IPS-18c (cell line): ENCODE results near the gene APOO.
A peak's percentile ranks its signal among the peaks of the same experiment; 100 is the strongest.
"Not testable (repeated sequence)": the region's sequence is repeated elsewhere in the genome, so short reads cannot be mapped to it uniquely, and the experiment has no call there.

ENCODE experiments used
- H3K4me3 ChIP-seq: 2 replicates; pipeline ENCODE4 v1.7.0; 2013; ENCODE audit warnings: low read depth, mild to moderate bottlenecking, low read length, moderate library complexity; ENCODE audit not compliant: insufficient read depth
- H3K9me3 ChIP-seq: one replicate; pipeline ENCODE4 v1.6.1; 2013; ENCODE audit warnings: mild to moderate bottlenecking, low read length, moderate library complexity; ENCODE audit not compliant: control insufficient read depth, insufficient read depth

The APOO gene

DNA sequence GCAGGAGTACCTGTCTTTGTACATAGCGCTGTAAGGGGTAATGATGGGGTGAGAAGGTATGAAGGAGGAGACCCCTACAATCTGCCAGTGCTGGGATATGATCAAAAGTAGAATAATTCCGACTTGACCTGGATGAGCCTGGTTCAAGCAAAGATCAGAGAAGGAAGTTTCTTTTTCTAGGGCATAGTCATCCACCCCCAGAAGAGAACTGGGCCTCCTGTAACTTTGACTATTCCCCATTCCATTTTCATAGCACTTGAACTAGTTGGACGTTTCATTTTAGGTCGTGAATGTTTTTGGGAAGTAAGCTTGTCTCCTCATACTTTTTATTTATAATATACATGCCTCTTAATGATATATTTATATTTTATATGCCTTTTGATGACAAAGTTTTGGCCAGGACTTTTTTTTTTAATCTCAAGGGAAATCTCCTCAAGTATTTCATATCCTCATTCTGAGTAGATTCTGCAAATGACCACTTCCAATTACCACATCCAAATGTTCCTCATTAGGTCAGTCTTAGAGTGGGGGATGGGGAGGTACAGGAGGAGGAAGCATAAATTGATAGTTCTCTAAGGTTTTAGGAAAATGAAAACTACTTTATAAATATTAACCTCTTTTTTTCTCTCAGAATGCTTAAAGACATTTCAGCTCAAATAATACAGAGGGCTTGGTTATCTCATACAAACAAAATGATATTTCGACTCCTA is 3.5 kb upstream of the APOO start:
- H3K9me3 ChIP-seq: peaks cover 2% of the 10 kb centered on the region
- no peak overlapping the region for H3K4me3 ChIP-seq

GRCh38 chrX:23908219-23909004 is 674 bp upstream of the APOO start:
- Histone ChIP-seq H3K4me3 (no peak overlapping the region), H3K9me3 (peaks cover 2% of the 10 kb centered on the region)

GRCh38 chrX:23907111-23907497 is 634 bp downstream of the APOO start:
- peak overlapping the region; percentile 81 for H3K4me3 ChIP-seq
- peaks cover 2% of the 10 kb centered on the region for H3K9me3 ChIP-seq

DNA sequence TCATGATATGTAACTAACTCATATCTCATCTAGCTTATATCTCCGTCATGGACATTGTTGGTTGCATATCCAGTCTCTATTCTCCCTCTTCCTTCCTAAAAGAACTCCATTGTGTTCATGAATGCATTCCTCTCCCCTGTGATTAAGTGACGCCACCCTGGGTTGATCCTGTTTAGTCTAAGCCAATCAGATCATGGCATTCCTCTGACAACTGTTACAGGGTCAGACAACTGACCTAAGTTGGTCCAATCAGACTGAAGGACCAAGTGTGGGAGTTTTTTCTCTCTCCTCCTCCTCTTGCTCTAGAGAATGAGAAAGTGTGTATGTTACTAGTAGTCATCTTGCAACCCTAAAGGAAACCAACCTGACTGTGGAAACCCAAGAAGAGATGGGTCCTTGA is 3.6 kb downstream of the APOO start:
- no peaks in the 10 kb centered on the region for H3K9me3 ChIP-seq
- no peak overlapping the region for H3K4me3 ChIP-seq

DNA sequence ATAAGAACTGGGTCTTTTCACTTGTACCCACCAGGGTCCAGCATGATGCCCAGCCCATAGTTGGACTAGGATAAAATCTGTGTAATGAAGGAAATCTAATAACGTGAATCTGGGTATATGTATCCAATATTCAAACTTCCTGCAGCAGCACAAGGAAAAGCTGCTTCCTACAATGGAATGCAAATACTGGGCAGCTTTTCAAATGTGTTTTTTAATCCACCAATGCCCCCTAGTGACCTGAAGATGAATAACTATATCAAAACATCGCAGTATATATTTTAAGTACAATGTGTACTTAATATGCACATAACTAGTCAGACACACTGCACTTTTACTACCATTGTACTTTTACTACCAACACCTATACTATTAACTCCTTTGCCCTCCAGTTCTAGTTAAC is 5.3 kb downstream of the APOO start:
- Histone ChIP-seq H3K4me3 (no peak overlapping the region), H3K9me3 (no peaks in the 10 kb centered on the region)

- Histone ChIP-seq H3K9me3 (no peaks in the 10 kb centered on the region), H3K4me3 (no peak overlapping the region)
These were observed 5.9 kb downstream of the APOO start for GRCh38 chrX:23901805-23902204.

DNA sequence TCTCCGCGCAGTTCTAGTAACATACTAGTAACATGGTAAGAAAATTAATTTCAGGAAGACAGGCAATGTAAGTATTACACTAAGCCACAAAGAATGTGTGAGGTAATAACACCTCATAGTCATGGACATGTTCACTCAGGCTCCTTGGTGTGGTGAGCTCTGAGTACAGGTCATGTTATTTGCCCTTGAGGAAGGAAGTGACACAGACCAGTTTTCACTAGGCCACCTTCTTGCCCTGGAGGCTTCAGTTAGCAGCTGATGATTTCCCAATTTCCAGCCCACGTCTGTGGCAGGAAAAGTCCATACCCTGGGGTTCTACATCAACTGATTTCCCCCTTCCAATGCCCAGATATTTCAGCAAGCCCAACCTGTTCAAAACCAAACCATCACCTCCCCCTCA is 6.7 kb downstream of the APOO start:
- H3K9me3 ChIP-seq: no peaks in the 10 kb centered on the region

GRCh38 chrX:23900220-23900797 is 7.4 kb downstream of the APOO start:
- no peak overlapping the region for H3K4me3 ChIP-seq
- H3K9me3 ChIP-seq: no peaks in the 10 kb centered on the region

More for the DNA sequence above, 6.7 kb downstream of the APOO start:
- no peak overlapping the region for H3K4me3 ChIP-seq

DNA sequence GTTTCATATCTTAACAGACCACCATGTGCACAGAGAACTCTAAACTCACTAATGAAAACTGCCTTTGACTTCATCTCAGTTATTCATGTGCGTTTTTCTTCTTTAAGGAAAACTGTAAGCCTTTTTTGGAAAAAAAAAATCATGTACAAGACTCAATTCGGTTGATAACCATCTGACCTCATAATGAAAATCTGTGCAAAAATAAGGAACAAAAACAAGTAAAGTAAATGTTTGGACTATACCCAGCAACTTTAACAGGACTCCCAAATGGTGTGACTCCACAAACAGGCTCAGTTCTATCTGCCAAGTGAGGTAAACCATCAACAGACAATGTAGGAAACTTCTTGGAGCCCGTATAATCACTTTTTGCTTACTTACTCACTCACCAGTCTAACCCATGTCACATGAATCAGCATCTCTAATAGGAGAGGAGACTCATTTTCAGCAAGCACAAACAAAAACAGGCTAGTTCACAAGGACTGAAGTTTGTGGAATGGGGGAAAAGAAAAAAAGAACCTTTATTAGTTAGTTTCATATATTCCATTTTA is 9.3 kb downstream of the APOO start:
- Histone ChIP-seq H3K9me3 (no peaks in the 10 kb centered on the region), H3K4me3 (no peak overlapping the region)

DNA sequence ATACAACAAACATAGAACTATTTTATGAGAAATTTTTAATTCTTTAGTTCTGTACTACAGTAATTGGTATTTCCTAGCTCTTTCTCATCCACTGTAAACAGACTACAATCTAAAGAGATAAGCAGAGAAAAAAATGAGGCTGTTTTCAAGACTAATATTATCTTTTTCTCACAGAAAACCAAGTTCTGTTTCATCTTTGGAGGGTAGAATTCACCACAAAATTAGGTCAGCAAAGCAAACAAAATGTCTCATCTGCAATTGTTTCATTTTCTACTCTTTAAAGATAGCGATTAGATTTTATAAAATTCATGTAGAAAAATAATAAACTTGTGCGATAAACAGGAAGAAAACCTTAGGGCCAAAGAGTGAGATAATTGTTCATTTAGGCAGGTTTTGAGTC is 10.8 kb downstream of the APOO start:
- no peaks in the 10 kb centered on the region for H3K9me3 ChIP-seq
- no peak overlapping the region for H3K4me3 ChIP-seq

DNA sequence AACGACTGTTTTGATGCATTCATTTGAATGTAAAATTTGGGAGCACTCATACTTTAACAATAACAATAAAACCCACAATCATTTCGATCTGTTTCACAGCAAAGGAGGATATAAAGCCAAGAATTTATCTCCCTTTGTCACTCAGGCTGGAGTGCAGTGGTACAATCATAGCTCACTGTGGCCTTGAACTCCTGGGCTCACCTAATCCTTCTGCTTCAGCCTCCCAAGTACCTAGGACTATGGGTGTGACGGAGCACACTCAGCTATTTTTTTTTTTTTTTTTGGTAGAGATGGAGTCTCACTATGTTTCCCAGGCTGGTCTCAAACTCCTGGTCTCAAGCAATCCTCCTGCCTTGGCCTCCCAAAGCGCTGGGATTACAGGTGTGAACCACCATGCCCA is 11.2 kb downstream of the APOO start:
- H3K4me3 ChIP-seq, H3K9me3 ChIP-seq: not testable (repeated sequence)

DNA sequence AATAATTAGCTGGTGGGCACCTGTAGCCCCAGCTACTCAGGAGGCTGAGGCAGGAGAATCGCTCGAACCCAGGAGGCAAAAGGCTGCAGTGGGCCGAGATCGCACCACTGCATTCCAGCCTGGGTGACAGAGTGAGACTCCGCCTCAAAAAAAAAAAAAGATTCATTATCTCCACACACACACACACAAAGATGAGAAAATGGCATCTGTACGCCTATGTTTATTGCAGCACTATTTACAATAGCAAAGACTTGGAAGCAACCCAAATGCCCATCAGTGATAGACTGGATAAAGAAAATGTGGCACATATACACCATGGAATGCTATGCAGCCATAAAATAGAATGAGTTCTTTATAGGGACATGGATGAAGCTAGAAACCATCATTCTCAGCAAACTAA is 12.7 kb downstream of the APOO start:
- H3K9me3 ChIP-seq: not testable (repeated sequence)

GRCh38 chrX:23890933-23891332 is 16.8 kb downstream of the APOO start:
- H3K4me3 ChIP-seq: no peak overlapping the region

More for the DNA sequence above, 12.7 kb downstream of the APOO start:
- not testable (repeated sequence) for H3K4me3 ChIP-seq

GRCh38 chrX:23888887-23889501 is 18.7 kb downstream of the APOO start:
- H3K4me3 ChIP-seq: no peak overlapping the region
- peaks cover 2% of the 10 kb centered on the region for H3K9me3 ChIP-seq

More at GRCh38 chrX:23890933-23891332, 16.8 kb downstream of the APOO start:
- peaks cover 2% of the 10 kb centered on the region for H3K9me3 ChIP-seq

GRCh38 chrX:23887918-23888317 is 19.8 kb downstream of the APOO start:
- H3K4me3 ChIP-seq: no peak overlapping the region
- H3K9me3 ChIP-seq: peaks cover 2% of the 10 kb centered on the region

GRCh38 chrX:23887451-23887850 is 20.3 kb downstream of the APOO start:
- peaks cover 2% of the 10 kb centered on the region for H3K9me3 ChIP-seq
- H3K4me3 ChIP-seq: no peak overlapping the region

- Histone ChIP-seq H3K9me3 (peaks cover 2% of the 10 kb centered on the region), H3K4me3 (no peak overlapping the region)
These were observed 21.9 kb downstream of the APOO start for GRCh38 chrX:23885803-23886202.
